BE2C (cell line): Measurements from ENCODE around the gene ATP2B3.
A peak's percentile ranks its signal among the peaks of the same experiment; 100 is the strongest.

Experiments used
- DNase-seq: peaks from one replicate; pipeline ENCODE4 v3.0.0-alpha.2; 2020
- H3K27me3 ChIP-seq: fragments of 250-450 bp; sonication (Bioruptor Pico); 2 replicates; pipeline ENCODE4 v1.5.1; 2020; ENCODE audit warnings: mild to moderate bottlenecking
- H3K36me3 ChIP-seq: fragments of 250-450 bp; sonication (Bioruptor Pico); 2 replicates; pipeline ENCODE4 v1.5.1; 2020; ENCODE audit warnings: mild to moderate bottlenecking
- H3K4me1 ChIP-seq: fragments of 250-450 bp; sonication (Bioruptor Pico); 2 replicates; pipeline ENCODE4 v1.5.1; 2020
- H3K4me3 ChIP-seq: 2 replicates; pipeline ENCODE4 v1.5.1; 2011; ENCODE audit warnings: low read depth, low read length
- H3K9me3 ChIP-seq: fragments of 250-450 bp; sonication (Bioruptor Pico); 2 replicates; pipeline ENCODE4 v1.5.1; 2020
- CTCF ChIP-seq: IDR thresholded peaks from 2 replicates; pipeline ENCODE4 v1.5.1; 2012; ENCODE audit warnings: mild to moderate bottlenecking, low read depth, low read length

Gene ATP2B3

GRCh38 chrX:153507484-153508178 lies 9.8 kb upstream of the ATP2B3 start:
- Histone ChIP-seq H3K27me3 (no peaks in the 10 kb centered on the region), H3K36me3 (no peaks in the 10 kb centered on the region), H3K4me1 (peaks cover 5% of the 10 kb centered on the region), H3K4me3 (no peak overlapping the region), H3K9me3 (no peaks in the 10 kb centered on the region)
- DNase-seq = peak; percentile 84
- TF ChIP-seq CTCF = peak; percentile 70

DNA sequence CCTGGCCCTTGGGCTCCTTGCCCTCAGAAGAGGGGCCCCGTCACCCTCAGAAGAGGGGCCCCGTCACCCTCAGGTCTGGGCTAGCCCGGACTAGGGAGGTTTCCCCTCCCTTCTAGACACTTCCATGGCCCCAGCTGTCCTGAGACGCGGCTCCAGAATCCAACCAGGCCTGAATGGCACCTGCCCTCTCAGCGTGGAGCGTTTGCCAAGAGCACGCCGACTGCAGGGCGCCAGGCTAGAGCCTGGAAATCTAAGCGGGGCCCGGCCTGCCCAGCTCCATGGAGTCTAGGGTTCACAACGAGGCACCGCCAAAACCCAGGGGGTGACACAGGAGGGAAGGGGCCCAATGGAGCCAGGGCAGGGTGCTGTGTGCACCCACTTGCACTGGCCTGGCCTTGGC lies 7.8 kb upstream of the ATP2B3 start:
- Histone ChIP-seq H3K36me3 (no peaks in the 10 kb centered on the region), H3K9me3 (no peaks in the 10 kb centered on the region), H3K4me3 (no peak overlapping the region), H3K4me1 (peaks cover 5% of the 10 kb centered on the region), H3K27me3 (no peaks in the 10 kb centered on the region)
- DNase-seq = no peak
- TF ChIP-seq CTCF = no peak

GRCh38 chrX:153510383-153510782 lies 7.1 kb upstream of the ATP2B3 start:
- peaks cover 5% of the 10 kb centered on the region for H3K4me1 ChIP-seq
- DNase-seq = no peak
- TF ChIP-seq CTCF = no peak
- H3K27me3 ChIP-seq = no peaks in the 10 kb centered on the region
- H3K9me3 ChIP-seq = no peaks in the 10 kb centered on the region
- H3K36me3 ChIP-seq = no peaks in the 10 kb centered on the region
- no peak overlapping the region for H3K4me3 ChIP-seq

GRCh38 chrX:153511784-153512500 lies 5.5 kb upstream of the ATP2B3 start:
- no peak for DNase-seq
- Histone ChIP-seq H3K27me3 (no peaks in the 10 kb centered on the region), H3K9me3 (no peaks in the 10 kb centered on the region), H3K36me3 (no peaks in the 10 kb centered on the region), H3K4me1 (peaks cover 5% of the 10 kb centered on the region), H3K4me3 (no peak overlapping the region)
- TF ChIP-seq CTCF = no peak

- Histone ChIP-seq H3K27me3 (no peaks in the 10 kb centered on the region; the same call in 1 of the 2 replicates), H3K9me3 (no peaks in the 10 kb centered on the region), H3K4me1 (peaks cover 5% of the 10 kb centered on the region), H3K4me3 (no peak overlapping the region), H3K36me3 (no peaks in the 10 kb centered on the region)
- no peak for TF ChIP-seq CTCF
- no peak for DNase-seq
Measured at GRCh38 chrX:153512501-153512893, 4.9 kb upstream of the ATP2B3 start.

DNA sequence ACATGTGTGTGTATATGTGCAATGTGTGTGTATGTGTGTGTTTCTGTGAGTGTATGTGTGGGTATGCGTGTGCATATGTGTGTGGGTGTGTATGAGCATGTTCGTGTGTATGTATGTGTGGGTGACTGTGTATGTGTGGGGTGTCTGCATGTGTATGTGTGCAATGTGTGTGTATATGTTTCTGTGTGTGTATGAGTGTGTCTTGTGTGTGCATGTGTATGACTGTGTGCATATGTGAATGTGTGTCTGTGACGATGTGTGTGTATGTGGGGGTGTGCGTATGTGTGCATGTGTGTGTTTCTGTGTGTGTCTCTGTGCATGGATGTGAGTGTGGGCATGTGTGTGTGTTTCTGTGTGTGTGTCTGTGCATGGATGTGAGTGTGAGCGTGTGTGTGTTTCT lies 4.2 kb upstream of the ATP2B3 start:
- TF ChIP-seq CTCF = no peak
- no peaks in the 10 kb centered on the region; the same call in 1 of the 2 replicates for H3K4me1 ChIP-seq

More for the DNA sequence above, 4.2 kb upstream of the ATP2B3 start:
- DNase-seq = no peak
- H3K9me3 ChIP-seq = no peaks in the 10 kb centered on the region
- H3K27me3 ChIP-seq = peaks cover 8% of the 10 kb centered on the region
- no peaks in the 10 kb centered on the region for H3K36me3 ChIP-seq
- H3K4me3 ChIP-seq = no peak overlapping the region
